Lung microvascular endothelial cell (primary cell): ENCODE results near the gene MAP4K2. TPM values are rescaled to one million over a fixed set of nuclear protein-coding genes. Genes with fewer than 3 reads are reported as not detected.

Experiments
- DNase-seq, 2 donors: peaks; one replicate each; pipeline versions ENCODE4 v3.0.0 to v3.0.0-alpha.2; 2010; ENCODE audit warnings: low read depth in 2 of 2
- total RNA-seq: library from RNA; depleted of rRNA; stranded (reverse); fragments of >200 nt; gene quantifications from 2 replicates; pipeline ENCODE4 v1.2.1, GENCODE V29; 2014

MAP4K2 gene
- total RNA-seq, 1 donor from 2014 or later, result 51.0 TPM

DNA sequence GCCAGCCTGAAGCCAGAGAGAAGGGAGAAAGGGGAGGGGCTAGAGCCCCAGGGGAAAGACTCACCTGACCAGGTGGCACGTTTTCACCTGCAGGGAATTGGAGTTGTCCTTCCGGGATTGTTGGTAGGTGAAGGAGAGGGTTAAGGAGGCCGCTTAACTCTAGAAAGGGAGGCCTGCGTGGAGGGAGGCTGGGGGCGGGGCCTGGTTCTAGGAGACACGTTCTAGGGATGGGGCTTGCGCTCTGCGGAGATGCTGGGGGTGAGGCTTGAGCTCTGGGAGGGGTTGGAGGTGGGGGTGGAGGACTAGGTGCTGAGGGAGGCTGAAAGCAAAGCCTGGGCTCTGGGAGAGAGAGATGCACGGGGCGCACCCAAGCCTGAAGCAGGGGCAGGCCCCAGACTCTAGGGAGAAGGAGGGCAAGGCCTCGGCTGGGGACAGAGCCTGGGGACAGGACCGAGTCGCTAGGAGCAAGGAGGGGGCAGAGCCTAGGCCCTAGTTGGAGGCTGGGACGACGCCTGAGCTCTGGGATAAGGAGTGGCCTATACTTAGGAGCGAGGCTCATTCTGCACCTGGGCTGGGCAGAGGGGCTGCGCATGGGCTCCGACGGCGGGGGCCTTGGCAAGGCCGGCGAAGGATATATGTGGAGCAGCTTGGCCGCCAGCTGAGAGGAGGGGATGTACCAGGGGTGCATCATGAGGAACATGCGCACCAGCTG lies 61.5 kb downstream of the MAP4K2 start:
- DNase-seq, result no peak

DNA sequence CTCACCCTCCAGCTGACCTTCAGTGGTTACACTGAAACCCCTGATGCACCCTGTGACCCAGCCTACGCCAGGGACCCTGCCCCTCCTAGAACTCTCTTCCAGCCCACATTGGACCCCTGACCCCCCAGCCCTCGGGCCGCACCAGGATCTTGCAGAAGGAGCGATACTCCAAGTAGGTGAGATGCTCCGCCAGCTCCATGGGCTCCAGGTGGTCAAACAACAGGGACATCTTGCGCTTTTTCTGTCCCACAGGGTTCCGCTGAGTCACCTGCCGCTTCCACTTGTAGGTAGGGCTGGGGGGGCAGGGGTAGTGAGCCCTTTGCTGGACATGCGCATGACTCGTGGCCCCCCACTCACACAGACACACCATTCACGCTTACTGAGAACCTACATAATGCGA lies 63.1 kb downstream of the MAP4K2 start:
- no peak for DNase-seq

DNA sequence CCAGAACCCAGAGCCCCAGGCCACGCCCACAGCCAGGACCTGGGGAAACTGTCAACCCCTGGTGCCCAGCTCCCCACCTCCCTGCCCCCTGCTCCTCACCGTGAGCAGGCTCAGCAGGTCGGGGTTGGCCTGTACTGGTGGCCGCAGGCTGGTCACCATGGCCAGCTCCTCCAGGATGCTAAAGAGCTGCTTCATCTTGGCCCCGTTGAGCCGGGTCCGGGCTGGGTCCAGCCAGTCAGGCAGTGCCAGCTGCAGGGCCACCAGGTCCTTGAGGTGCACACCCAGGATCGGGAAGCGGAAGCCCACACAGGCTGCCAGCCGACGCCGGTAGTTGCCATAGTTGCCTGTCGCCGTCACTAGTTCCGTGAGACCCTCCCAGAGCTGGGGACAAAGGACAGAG lies 66.4 kb downstream of the MAP4K2 start:
- DNase-seq, result no peak

DNA sequence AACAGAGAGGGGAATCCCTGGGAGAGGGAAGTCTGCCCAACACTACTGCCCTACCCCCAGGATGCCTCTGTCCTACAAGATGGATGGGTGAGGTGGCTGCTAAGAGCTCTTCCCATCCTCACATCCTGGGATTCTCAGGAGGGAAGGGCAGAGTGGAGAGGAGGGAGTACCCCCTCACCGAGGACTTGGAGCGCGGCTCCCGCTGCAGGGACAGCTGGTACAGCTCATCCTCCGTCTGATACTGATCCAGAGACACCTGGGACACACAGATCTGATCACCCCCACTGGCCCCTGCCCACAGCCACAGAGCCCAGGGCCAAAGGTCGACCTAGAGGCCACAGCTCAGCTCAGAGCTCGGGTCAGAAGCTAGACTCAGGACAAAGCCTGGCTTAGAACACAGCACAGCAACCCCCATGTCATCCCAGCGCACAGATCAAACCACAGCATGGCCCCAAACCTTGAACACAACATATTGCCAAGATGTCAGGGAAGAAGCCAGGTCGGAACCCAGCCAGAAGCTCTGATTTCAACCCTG lies 67.2 kb downstream of the MAP4K2 start:
- DNase-seq, result no peak

Other genes with a start within 250 kb of the MAP4K2 start
- gene SLC22A11, start 247.3 kb downstream of the MAP4K2 start, total RNA-seq, result not detected in 2 replicates
- not detected in 2 replicates for gene SLC22A12, start 212.0 kb downstream of the MAP4K2 start, total RNA-seq
- gene NRXN2, start 80.0 kb downstream of the MAP4K2 start, total RNA-seq, result under 0.01 TPM in 1 of 2 replicates, not detected in the other
- 1.3 and 4.4 TPM in 2 replicates for gene RASGRP2, start 59.1 kb downstream of the MAP4K2 start, total RNA-seq
- under 0.01 and 0.20 TPM in 2 replicates for gene PYGM, start 43.2 kb downstream of the MAP4K2 start, total RNA-seq
- gene SF1, start 24.7 kb downstream of the MAP4K2 start, total RNA-seq, result 43.6 and 63.7 TPM in 2 replicates
- gene MEN1, start 7.3 kb upstream of the MAP4K2 start, total RNA-seq, result 10.5 and 12.5 TPM in 2 replicates
- 0.22 and 0.79 TPM in 2 replicates for gene CDC42BPG, start 41.4 kb upstream of the MAP4K2 start, total RNA-seq
- 27.6 and 33.6 TPM in 2 replicates for gene EHD1, start 75.4 kb upstream of the MAP4K2 start, total RNA-seq
- gene ATG2A, start 114.0 kb upstream of the MAP4K2 start, total RNA-seq, result 7.6 and 12.1 TPM in 2 replicates
- gene PPP2R5B, start 121.5 kb upstream of the MAP4K2 start, total RNA-seq, result 5.0 and 11.5 TPM in 2 replicates
- not detected in 2 replicates for gene GPHA2, start 132.7 kb upstream of the MAP4K2 start, total RNA-seq
- not detected in 2 replicates for gene MAJIN, start 168.9 kb upstream of the MAP4K2 start, total RNA-seq
- gene BATF2, start 193.8 kb upstream of the MAP4K2 start, total RNA-seq, result 0.20 and 0.44 TPM in 2 replicates
- 95.2 and 145 TPM in 2 replicates for gene ARL2, start 210.9 kb upstream of the MAP4K2 start, total RNA-seq
- 6.8 and 10.7 TPM in 2 replicates for gene SNX15, start 224.2 kb upstream of the MAP4K2 start, total RNA-seq
- gene SAC3D1, start 238.0 kb upstream of the MAP4K2 start, total RNA-seq, result 6.8 and 7.5 TPM in 2 replicates